Heart left ventricle (tissue), 13 donors: ENCODE measurements around the gene HOPX.

Source experiments
- POLR2A ChIP-seq, 2 donors: fragments of 450-650 bp; IDR thresholded peaks; one replicate each; pipeline ENCODE4 v1.6.1; 2017; ENCODE audit warnings: antibody characterized with exemption in 2 of 2, mild to moderate bottlenecking in 2 of 2, moderate library complexity in 2 of 2
- TF ChIP-seq, protein P1 (sequence below), 12 donors: fragments of 200-600 bp; sonication (generic) in 4 of 12; IDR thresholded peaks; one replicate each; pipeline versions ENCODE4 v1.5.0 to v1.8.0; 2018 to 2022; ENCODE audit warnings: antibody characterized with exemption in 12 of 12, mild to moderate bottlenecking in 5 of 12
- donor health status: ischemic (EF 13 %, LVEDD 7.1; RV severe dilation, severe dysfunction).
- donor health status: DM: no; HTN: yes; CAD: no.
- donor health status: DM: no; HTN: no; CAD: no.
- donor health status: ischemic (EF 25% LVEDD 6.9; RV normal size, moderate dysfunction).
- donor health status: ischemic (EF 25% LVEDD 5.7; RV mildly dilated, moderate dysfunction).
- donor health status: ischemic (EF 35%, LVEDD 5.7; RV mildly dilated, moderate dysfunction).
- donor health status: nonischemic (EF 11% LVEDD 7.7; RV severe dilation, severe dysfunction).
- donor health status: DM: yes; HTN: yes; CAD: no.
- donor health status: PGD.
- donor health status: ischemic (EF 29% LVEDD 5.4; RV normal size, mild dysfunction).
- donor health status: nonischemic (EF 23%, LVEDD 6.1; RV moderate dilation, normal function).

DNA sequence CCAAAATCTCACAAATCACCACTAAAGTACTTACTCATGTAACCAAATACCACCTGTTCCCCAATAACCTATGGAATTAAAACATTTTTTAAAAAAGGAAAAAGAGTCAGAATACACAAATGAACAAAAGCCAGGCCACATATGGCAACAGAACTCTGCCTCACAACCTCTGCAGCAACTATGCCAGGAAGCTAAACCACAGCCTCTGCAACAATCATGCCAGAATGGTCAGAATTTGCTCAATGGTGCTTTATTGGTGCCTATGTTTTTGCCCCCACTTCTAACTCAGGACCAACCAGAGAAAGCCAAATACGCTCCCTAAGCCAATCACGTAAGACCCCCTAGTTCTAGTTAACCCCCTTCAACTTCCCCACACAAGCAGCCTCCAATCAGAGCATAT is 69.6 kb downstream of the HOPX start:
- TF ChIP-seq, protein P1, sequence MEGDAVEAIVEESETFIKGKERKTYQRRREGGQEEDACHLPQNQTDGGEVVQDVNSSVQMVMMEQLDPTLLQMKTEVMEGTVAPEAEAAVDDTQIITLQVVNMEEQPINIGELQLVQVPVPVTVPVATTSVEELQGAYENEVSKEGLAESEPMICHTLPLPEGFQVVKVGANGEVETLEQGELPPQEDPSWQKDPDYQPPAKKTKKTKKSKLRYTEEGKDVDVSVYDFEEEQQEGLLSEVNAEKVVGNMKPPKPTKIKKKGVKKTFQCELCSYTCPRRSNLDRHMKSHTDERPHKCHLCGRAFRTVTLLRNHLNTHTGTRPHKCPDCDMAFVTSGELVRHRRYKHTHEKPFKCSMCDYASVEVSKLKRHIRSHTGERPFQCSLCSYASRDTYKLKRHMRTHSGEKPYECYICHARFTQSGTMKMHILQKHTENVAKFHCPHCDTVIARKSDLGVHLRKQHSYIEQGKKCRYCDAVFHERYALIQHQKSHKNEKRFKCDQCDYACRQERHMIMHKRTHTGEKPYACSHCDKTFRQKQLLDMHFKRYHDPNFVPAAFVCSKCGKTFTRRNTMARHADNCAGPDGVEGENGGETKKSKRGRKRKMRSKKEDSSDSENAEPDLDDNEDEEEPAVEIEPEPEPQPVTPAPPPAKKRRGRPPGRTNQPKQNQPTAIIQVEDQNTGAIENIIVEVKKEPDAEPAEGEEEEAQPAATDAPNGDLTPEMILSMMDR (IDR thresholded peaks at IDR 0.05): no peak
- no peak for TF ChIP-seq POLR2A (IDR thresholded peaks at IDR 0.05)
